Measurements from ENCODE around the gene SNAP91.
"Not testable (repeated sequence)": the region's sequence is repeated elsewhere in the genome, so short reads cannot be mapped to it uniquely, and the experiment has no call there.

Gene SNAP91

DNA sequence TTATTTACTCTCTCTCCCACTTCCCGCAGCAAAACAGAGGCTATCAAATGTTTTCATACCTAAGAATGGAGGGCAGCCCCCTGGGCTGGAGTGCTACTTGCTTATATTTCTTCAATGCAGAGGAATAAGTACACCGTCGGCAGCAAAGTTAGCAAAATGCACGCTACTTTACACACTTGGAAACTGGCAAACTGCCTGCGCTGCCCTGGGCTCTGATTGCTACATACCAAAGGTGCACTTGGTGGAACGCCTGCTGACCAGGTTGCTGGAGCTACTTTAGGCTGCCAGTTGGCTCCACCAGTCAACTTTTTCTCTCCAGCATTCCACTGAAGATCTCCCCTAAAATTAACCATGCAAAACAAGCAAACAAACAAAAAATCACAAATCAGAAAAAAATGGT lies 134.1 kb downstream of the SNAP91 start:
- H3K14ac ChIP-seq (ENCODE audit: low read length in 2 of 2), result no peak overlapping the region
- no peak for DNase-seq
- H3K36me3 ChIP-seq (ENCODE audit: control insufficient read depth in 1 of 2, insufficient read depth in 2 of 2, low read depth in 1 of 2, low read length in 2 of 2), result no peaks in the 10 kb centered on the region
- no peak overlapping the region for H3K23ac ChIP-seq (ENCODE audit: low read length in 2 of 2)
- peaks cover 0 to 6% of the 10 kb centered on the region in 2 experiments for H3K27me3 ChIP-seq (ENCODE audit: control insufficient read depth in 1 of 2, insufficient read depth in 1 of 2, low read length in 2 of 2)
- no peak overlapping the region for H4K8ac ChIP-seq (ENCODE audit: low read length)
- no peak overlapping the region for H2BK12ac ChIP-seq (ENCODE audit: low read length in 2 of 2)
- no peak overlapping the region for H3K4me3 ChIP-seq (ENCODE audit: insufficient read depth in 1 of 2, low read depth in 1 of 2, low read length in 2 of 2)
- no peaks in the 10 kb centered on the region for H3K9me3 ChIP-seq (ENCODE audit: control insufficient read depth, low read length)
- H3K79me1 ChIP-seq (replicated peaks; ENCODE audit: low read length, poor library complexity, severe bottlenecking), result no peaks in the 10 kb centered on the region
- H3K9ac ChIP-seq (ENCODE audit: low read length), result no peak overlapping the region
- H3K4me1 ChIP-seq (ENCODE audit: control insufficient read depth, insufficient read depth, low read depth, low read length), result peaks cover 2% of the 10 kb centered on the region
- no peak overlapping the region for H3K18ac ChIP-seq (ENCODE audit: low read depth in 1 of 2, low read length in 2 of 2)
- WGBS, result 97% methylated on average over 5 of the region's 6 CpGs
- no peak overlapping the region for H2BK120ac ChIP-seq (ENCODE audit: low read depth, low read length)
- H3K4me2 ChIP-seq (ENCODE audit: low read length, poor library complexity, severe bottlenecking), result no peak overlapping the region
- no peak overlapping the region for H2BK15ac ChIP-seq (ENCODE audit: low read depth, poor library complexity, severe bottlenecking)
- no peak overlapping the region for H2AK5ac ChIP-seq (ENCODE audit: low read length, severe bottlenecking)
- no peak overlapping the region for H2AFZ ChIP-seq (ENCODE audit: low read depth, low read length)
- H4K91ac ChIP-seq (ENCODE audit: low read length), result no peak overlapping the region
- H3K27ac ChIP-seq (ENCODE audit: low read length, poor library complexity, severe bottlenecking), result no peak overlapping the region
- no peak overlapping the region for H2BK5ac ChIP-seq (ENCODE audit: low read depth, low read length, poor library complexity, severe bottlenecking)
- H3K4ac ChIP-seq (ENCODE audit: low read depth in 1 of 2, low read length in 2 of 2), result no peak overlapping the region

DNA sequence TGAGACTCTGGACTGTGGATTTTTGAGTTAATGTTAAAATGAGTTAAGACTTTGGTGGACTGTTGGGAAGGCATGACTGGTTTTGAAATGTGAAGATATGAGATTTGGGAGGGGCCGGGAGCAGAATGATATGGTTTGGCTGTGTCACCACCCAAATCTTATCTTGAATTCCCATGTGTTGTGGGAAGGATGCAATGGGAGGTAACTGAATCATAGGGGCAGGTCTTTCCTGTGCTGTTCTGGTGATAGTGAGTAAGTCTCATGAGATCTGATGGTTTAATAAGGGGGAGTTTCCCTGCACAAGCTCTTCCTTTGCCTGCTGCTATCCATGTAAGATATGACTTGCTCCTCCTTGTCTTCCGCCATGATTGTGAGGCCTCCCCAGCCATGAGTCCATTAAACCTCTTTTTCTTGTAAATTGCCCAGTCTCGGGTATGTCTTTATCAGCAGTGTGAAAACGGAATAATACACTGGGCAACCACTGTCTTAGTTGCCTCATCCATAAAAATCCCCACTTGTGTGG lies 137.2 kb downstream of the SNAP91 start:
- DNase-seq; H3K4ac ChIP-seq (ENCODE audit: low read depth in 1 of 2, low read length in 2 of 2); H3K27ac ChIP-seq (ENCODE audit: low read length, poor library complexity, severe bottlenecking); H3K4me3 ChIP-seq (ENCODE audit: insufficient read depth in 1 of 2, low read depth in 1 of 2, low read length in 2 of 2); H4K91ac ChIP-seq (ENCODE audit: low read length); H3K36me3 ChIP-seq (ENCODE audit: control insufficient read depth in 1 of 2, insufficient read depth in 2 of 2, low read depth in 1 of 2, low read length in 2 of 2); H2AK5ac ChIP-seq (ENCODE audit: low read length, severe bottlenecking); H3K9ac ChIP-seq (ENCODE audit: low read length); H4K8ac ChIP-seq (ENCODE audit: low read length); H3K23ac ChIP-seq (ENCODE audit: low read length in 2 of 2); H3K9me3 ChIP-seq (ENCODE audit: control insufficient read depth, low read length); H2BK120ac ChIP-seq (ENCODE audit: low read depth, low read length); H3K79me1 ChIP-seq (replicated peaks; ENCODE audit: low read length, poor library complexity, severe bottlenecking); H2BK5ac ChIP-seq (ENCODE audit: low read depth, low read length, poor library complexity, severe bottlenecking); H2AFZ ChIP-seq (ENCODE audit: low read depth, low read length); H2BK15ac ChIP-seq (ENCODE audit: low read depth, poor library complexity, severe bottlenecking); H3K4me1 ChIP-seq (ENCODE audit: control insufficient read depth, insufficient read depth, low read depth, low read length); H3K18ac ChIP-seq (ENCODE audit: low read depth in 1 of 2, low read length in 2 of 2); H2BK12ac ChIP-seq (ENCODE audit: low read length in 2 of 2); H3K14ac ChIP-seq (ENCODE audit: low read length in 2 of 2); H3K4me2 ChIP-seq (ENCODE audit: low read length, poor library complexity, severe bottlenecking); H3K27me3 ChIP-seq (ENCODE audit: control insufficient read depth in 1 of 2, insufficient read depth in 1 of 2, low read length in 2 of 2): not testable (repeated sequence)
- WGBS, result 93% methylated on average over 4 of the region's 4 CpGs

DNA sequence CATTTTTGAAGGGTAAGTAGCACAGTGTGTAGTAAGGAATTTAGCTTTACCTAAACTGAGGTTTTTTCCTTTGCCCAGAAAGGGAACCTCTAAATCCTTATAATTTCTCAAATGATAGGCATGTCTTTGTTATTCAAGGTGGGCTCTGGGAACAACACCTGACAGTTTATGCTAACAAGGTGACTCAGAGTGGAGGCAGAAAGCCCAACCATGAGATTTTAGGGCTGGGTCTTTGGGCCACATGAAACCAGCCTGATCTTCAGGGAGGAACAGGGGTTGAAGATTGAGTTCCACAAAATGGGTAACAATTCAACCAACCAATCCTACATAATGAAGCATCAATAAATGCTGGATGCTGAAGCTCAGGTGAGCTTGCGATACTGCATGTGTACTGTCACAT lies 149.9 kb downstream of the SNAP91 start:
- Histone ChIP-seq H3K36me3 (ENCODE audit: control insufficient read depth in 1 of 2, insufficient read depth in 2 of 2, low read depth in 1 of 2, low read length in 2 of 2) (no peaks in the 10 kb centered on the region), H3K27me3 (ENCODE audit: control insufficient read depth in 1 of 2, insufficient read depth in 1 of 2, low read length in 2 of 2) (peaks cover 0 to 3% of the 10 kb centered on the region in 2 experiments), H3K9me3 (ENCODE audit: control insufficient read depth, low read length) (peaks cover 9% of the 10 kb centered on the region), H2BK12ac (ENCODE audit: low read length in 2 of 2) (no peak overlapping the region), H3K18ac (ENCODE audit: low read depth in 1 of 2, low read length in 2 of 2) (no peak overlapping the region), H4K8ac (ENCODE audit: low read length) (no peak overlapping the region), H3K27ac (ENCODE audit: low read length, poor library complexity, severe bottlenecking) (no peak overlapping the region), H2BK120ac (ENCODE audit: low read depth, low read length) (no peak overlapping the region), H3K14ac (ENCODE audit: low read length in 2 of 2) (no peak overlapping the region), H3K4me3 (ENCODE audit: insufficient read depth in 1 of 2, low read depth in 1 of 2, low read length in 2 of 2) (no peak overlapping the region), H3K79me1 (replicated peaks; ENCODE audit: low read length, poor library complexity, severe bottlenecking) (no peaks in the 10 kb centered on the region), H2BK5ac (ENCODE audit: low read depth, low read length, poor library complexity, severe bottlenecking) (no peak overlapping the region), H3K9ac (ENCODE audit: low read length) (no peak overlapping the region), H3K4me1 (ENCODE audit: control insufficient read depth, insufficient read depth, low read depth, low read length) (peaks cover 6% of the 10 kb centered on the region), H2AFZ (ENCODE audit: low read depth, low read length) (no peak overlapping the region), H3K23ac (ENCODE audit: low read length in 2 of 2) (no peak overlapping the region), H3K4ac (ENCODE audit: low read depth in 1 of 2, low read length in 2 of 2) (no peak overlapping the region), H4K91ac (ENCODE audit: low read length) (no peak overlapping the region), H2AK5ac (ENCODE audit: low read length, severe bottlenecking) (peak overlapping the region; percentile 87), H3K4me2 (ENCODE audit: low read length, poor library complexity, severe bottlenecking) (no peak overlapping the region), H2BK15ac (ENCODE audit: low read depth, poor library complexity, severe bottlenecking) (no peak overlapping the region)
- 100% methylated on average over 1 of the region's 1 CpG for WGBS
- DNase-seq, result no peak

DNA sequence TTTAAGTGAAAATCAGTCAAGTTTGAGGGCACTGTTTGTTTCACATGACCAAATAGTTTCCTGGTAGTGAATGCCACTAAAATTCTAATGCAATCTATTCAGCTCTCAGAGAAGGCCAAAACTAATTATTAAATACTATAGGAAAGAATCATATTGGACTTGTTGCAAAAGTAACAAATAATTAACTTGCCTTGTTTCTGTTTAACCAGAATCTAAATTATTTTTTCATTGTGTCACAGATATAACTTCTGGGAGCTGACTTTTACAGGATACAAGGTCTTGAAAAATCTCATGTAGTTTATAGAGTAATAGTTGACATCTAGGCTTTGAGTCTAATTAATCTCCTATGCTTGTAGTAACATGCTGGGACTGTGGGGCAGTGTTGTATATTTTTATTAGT lies 152.0 kb downstream of the SNAP91 start:
- Histone ChIP-seq H2BK120ac (ENCODE audit: low read depth, low read length) (no peak overlapping the region), H3K4ac (ENCODE audit: low read depth in 1 of 2, low read length in 2 of 2) (no peak overlapping the region)
- no peak for DNase-seq

More for the DNA sequence above, 152.0 kb downstream of the SNAP91 start:
- H3K9me3 ChIP-seq (ENCODE audit: control insufficient read depth, low read length), result peaks cover 4% of the 10 kb centered on the region
- no peak overlapping the region for H3K23ac ChIP-seq (ENCODE audit: low read length in 2 of 2)
- no peak overlapping the region for H3K14ac ChIP-seq (ENCODE audit: low read length in 2 of 2)
- H3K4me3 ChIP-seq (ENCODE audit: insufficient read depth in 1 of 2, low read depth in 1 of 2, low read length in 2 of 2), result no peak overlapping the region
- H3K9ac ChIP-seq (ENCODE audit: low read length), result no peak overlapping the region
- no peak overlapping the region for H2BK15ac ChIP-seq (ENCODE audit: low read depth, poor library complexity, severe bottlenecking)
- H2AK5ac ChIP-seq (ENCODE audit: low read length, severe bottlenecking), result no peak overlapping the region
- H2AFZ ChIP-seq (ENCODE audit: low read depth, low read length), result no peak overlapping the region
- no peaks in the 10 kb centered on the region for H3K79me1 ChIP-seq (replicated peaks; ENCODE audit: low read length, poor library complexity, severe bottlenecking)
- no peak overlapping the region for H4K91ac ChIP-seq (ENCODE audit: low read length)
- peak overlapping the region; percentile 80 for H3K27ac ChIP-seq (ENCODE audit: low read length, poor library complexity, severe bottlenecking)
- no peak overlapping the region for H4K8ac ChIP-seq (ENCODE audit: low read length)
- no peak overlapping the region for H2BK5ac ChIP-seq (ENCODE audit: low read depth, low read length, poor library complexity, severe bottlenecking)
- no peak overlapping the region for H3K4me2 ChIP-seq (ENCODE audit: low read length, poor library complexity, severe bottlenecking)
- H3K36me3 ChIP-seq (ENCODE audit: control insufficient read depth in 1 of 2, insufficient read depth in 2 of 2, low read depth in 1 of 2, low read length in 2 of 2), result no peaks in the 10 kb centered on the region
- H2BK12ac ChIP-seq (ENCODE audit: low read length in 2 of 2), result no peak overlapping the region
- H3K27me3 ChIP-seq (ENCODE audit: control insufficient read depth in 1 of 2, insufficient read depth in 1 of 2, low read length in 2 of 2), result peaks cover 0 to 3% of the 10 kb centered on the region in 2 experiments
- peaks cover 6% of the 10 kb centered on the region for H3K4me1 ChIP-seq (ENCODE audit: control insufficient read depth, insufficient read depth, low read depth, low read length)
- H3K18ac ChIP-seq (ENCODE audit: low read depth in 1 of 2, low read length in 2 of 2), result no peak overlapping the region
